HG03469 (cell line): ENCODE data around the gene SLC9A9.
A peak's percentile ranks its signal among the peaks of the same experiment; 100 is the strongest.
"Not testable (repeated sequence)": the region's sequence is repeated elsewhere in the genome, so short reads cannot be mapped to it uniquely, and the experiment has no call there.

Source experiments
- ATAC-seq: cut with Tn5 transposase; IDR thresholded peaks from one replicate; pipeline ENCODE4 v1.9.1; 2021; ENCODE audit warnings: mild to moderate bottlenecking, moderate library complexity, moderate number of reproducible peaks; ENCODE audit not compliant: unreplicated experiment

The SLC9A9 gene

GRCh38 chr3:143302638-143303171, 545.6 kb downstream of the SLC9A9 start:
- no peak for ATAC-seq

DNA sequence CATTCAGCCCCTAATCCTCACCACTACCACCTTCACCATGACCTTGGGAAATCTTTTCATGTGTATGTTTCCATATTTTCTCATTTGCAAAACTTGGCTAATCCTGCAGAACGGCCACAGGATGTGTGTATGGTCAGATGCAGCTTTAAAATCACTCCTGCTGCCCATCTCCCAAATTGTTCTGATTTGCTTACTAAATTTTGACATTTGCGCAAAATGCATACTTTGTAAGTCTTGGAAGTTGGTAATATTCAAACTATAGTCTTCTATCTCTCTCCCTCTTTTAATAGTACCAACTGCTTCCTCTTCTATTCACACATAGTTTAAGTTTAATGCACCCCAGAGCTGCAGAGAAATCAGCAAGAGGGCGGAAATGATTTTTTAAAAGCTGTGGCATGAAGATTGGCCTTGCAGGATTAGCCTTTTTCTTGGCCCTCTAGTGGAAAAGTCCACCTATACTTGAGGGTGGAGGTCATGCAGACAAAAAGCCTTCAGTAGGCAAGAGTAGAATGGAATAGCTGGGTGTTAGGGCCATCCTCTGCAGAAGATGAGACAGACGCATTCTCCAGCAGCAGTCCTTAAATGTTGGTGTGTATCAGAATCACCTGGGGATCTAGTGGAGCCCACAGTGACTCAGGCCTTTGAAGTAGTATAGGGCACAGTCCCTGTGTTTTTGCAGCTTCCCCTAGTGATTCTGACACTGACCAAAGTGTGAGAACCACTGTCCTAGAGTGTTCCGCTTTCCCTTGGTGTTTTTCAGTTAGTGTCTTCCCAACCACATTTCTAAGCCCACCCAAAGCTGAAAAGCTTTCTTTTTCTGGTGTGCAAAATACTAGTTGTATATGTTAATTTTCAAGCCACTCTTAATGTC, 547.0 kb downstream of the SLC9A9 start:
- ATAC-seq, result no peak

- ATAC-seq, result no peak
Observed at GRCh38 chr3:143298886-143299535, 549.3 kb downstream of the SLC9A9 start.

DNA sequence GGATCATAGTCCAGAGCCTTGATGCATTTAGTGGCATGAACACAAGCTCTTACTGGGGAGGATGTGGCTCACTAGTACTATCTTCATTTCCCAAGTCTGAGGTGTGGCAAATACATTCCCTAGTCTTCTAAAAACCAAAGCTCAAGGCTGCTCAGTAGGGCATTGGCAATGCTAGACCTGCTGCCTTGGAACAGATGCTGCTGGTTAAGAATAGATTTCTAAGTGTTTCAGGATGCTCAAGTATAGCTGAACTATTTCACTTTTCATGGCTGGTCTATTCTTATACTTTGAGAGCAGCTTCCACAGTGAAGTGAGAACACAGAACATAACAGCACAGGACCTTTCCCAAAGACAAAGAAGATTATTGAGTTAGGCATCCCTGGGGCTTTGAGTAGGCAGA, 549.9 kb downstream of the SLC9A9 start:
- no peak for ATAC-seq

- no peak for ATAC-seq
Observed at GRCh38 chr3:143295201-143296080, 552.8 kb downstream of the SLC9A9 start.

DNA sequence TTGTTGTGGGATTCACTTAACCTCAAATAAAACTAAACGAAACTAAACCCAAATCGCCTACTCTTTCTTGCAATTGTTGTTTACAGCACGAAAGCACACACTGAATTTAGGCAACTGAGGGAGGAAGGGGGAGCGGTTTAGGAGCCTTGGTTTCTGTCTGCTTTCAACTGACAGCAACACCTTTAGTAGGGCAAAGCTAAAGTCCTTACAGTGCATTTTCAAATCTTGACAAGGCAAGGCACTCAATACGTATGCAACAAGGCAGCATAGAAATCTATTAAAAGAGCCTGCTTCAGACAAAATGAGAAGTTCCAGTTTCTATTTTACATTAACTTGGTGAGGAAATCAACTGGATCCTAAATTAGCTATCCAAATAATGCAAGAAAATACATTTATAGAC, 554.1 kb downstream of the SLC9A9 start:
- peak; percentile 36 for ATAC-seq

DNA sequence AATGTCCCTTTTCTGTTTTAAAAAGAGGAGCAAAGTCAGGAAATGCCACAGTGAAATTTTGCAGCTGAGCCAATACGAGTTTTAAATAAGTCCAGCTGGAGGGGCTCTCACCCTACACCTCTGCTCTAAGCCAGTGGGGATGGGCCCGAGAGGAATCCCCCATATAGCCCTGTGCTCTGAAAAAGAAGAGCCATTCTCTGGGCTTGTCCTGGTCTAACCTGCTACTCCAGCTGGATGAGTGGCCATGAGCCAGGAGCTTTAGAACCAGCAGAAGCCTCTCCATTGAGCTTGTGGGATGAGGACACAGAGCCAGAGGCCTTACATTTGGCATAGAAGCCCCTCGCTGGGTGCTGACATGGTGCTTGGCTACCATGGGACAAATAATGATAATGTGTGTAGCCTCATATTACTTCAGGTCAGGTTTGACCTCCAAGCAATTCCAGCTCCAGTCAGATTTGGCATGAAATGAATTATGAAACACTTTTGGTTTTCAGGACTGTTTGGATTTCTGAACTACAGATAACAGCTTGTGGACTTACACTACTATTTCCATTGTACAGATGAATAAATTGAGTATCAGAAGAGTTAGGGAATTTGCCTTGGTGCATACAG, 556.3 kb downstream of the SLC9A9 start:
- ATAC-seq, result no peak

- no peak for ATAC-seq
Observed at GRCh38 chr3:143288944-143289343, 559.3 kb downstream of the SLC9A9 start.

GRCh38 chr3:143287403-143287802, 560.9 kb downstream of the SLC9A9 start:
- no peak for ATAC-seq

DNA sequence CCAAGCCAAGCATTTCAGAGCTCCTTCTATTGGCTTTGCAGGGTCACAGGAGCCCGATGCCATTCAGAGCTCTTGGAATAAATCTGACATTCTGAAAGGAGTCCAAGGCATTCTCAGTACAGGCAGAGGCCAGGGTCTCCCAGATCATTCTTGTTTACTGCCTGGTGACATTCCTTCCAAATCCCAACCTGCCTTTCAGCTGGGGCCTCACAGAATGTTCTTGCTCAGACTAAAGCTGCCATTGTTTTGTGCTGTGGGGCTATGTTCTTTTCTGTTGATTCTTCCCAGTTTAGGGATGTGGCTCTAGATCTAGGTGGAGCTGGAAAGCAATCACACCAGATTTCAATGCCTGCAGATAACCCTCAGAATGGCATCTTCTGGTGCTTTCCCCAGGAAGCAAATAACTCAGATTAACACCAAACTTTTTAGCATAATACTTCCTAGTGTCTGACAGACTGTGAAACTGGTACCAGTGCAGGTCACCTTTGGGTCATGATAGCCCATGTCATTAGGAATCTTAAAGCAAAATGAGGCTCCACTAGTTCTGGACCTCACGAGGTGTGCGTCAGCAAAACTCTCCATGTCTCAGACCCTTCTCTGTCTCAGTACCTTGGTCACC, 561.8 kb downstream of the SLC9A9 start:
- no peak for ATAC-seq

- ATAC-seq, result no peak
Observed at GRCh38 chr3:143283432-143284128, 564.7 kb downstream of the SLC9A9 start.

- ATAC-seq, result no peak
Observed at GRCh38 chr3:143280984-143281383, 567.3 kb downstream of the SLC9A9 start.

DNA sequence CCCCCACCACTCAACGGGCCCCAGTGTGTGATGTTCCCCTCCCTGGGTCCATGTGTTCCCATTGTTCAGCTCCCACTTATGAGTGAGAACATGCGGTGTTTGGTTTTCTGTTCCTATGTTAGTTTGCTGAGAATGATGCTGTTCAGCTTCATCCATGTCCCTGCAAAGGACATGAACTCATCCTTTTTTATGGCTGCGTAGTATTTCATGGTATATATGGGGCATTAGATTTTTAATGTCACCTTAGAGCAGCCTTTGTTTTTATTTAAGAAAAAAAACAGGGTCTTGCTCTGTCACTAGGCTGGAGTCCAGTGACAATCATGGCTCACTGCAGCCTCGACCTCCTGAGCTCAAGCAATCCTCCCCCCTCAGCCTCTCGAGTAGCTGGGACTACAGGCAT, 568.7 kb downstream of the SLC9A9 start:
- not testable (repeated sequence) for ATAC-seq

GRCh38 chr3:143278721-143279120, 569.5 kb downstream of the SLC9A9 start:
- ATAC-seq, result no peak

DNA sequence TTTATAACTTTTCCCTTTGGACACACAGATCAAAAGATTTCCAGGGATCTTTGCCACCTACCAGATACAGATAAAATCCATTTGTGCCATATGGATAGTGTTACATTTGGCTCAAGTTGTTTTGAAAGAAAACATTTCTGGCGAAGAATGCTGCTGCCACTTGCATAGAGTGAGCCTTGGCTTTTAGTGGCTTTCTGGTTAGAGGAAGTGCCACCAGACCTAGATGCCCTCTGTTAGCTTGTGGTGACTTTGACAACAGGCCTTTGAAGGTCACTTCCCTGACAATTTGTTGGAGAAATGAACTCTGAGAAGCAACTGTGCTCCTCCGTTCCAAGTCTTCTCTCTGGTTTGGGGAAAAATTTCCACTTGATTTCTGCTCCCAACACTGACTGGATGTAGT, 570.7 kb downstream of the SLC9A9 start:
- ATAC-seq, result no peak

DNA sequence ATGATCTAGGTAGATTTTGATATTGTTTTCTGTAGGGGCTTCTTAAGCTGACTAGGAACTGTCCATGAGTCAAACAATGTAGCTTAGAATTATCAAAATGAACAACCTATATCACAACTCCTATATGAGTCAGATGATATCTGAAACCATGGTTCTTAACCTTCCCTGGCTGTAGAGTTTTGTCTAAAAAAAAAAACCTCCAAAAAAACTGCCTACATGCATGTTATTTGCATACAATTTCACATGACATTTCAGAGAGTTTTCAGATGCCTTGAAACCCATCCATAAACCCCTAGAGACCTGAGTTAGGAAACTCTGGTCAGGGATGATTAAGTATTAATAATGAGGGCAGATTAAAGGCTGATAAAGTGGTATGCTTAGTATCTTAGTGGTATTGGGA, 571.7 kb downstream of the SLC9A9 start:
- peak; percentile 88 for ATAC-seq

- no peak for ATAC-seq
Observed at GRCh38 chr3:143273975-143274690, 574.1 kb downstream of the SLC9A9 start.

DNA sequence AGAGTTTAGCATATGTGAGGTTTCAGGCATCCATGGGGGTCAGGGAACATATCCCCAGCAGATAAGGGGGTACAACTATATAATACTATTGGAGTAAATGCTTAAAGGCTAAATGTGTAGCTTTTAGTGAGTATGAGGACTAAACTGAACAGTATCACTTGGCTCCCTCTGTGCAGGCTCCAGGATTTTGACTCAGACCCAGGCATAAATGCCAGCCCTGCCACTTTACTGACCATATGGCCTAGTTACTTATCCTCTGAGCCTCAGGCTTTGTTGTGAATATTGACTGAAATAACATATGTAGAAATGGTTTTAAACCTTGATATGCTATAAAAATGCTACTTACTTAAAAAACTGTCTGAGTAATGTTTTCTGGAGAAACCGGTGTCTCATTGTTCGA, 577.1 kb downstream of the SLC9A9 start:
- no peak for ATAC-seq

GRCh38 chr3:143269741-143270140, 578.5 kb downstream of the SLC9A9 start:
- ATAC-seq, result no peak
